ENCODE measurements around the gene RIMKLA. TPM values are rescaled to one million over a fixed set of nuclear protein-coding genes. Genes with fewer than 3 reads are reported as not detected.

Gene RIMKLA
- total RNA-seq, 1 donor from 2014 or later, result 0.10 TPM

DNA sequence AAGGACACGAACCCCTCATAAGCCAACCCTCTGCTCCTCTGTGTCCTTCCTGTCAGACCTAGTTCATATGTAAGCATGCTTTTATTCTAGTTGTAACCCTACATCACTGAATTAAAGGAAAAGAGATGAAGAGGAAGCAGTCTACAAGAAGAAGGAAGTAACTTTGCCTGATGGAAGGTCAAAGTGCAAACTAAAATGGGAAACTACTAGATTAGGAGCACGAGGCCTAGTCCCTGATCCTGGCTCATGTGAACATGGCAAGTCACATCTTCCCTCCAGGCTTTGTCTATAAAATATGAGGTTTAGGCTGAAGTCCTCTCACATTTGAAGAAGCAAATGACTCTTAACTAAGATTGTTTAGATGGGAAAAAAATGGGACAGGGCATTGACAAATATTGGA, 62.1 kb downstream of the RIMKLA start:
- no peaks in the 10 kb centered on the region for H3K9me3 Mint-ChIP-seq (ENCODE audit: unreplicated experiment)
- TF ChIP-seq, protein P1, sequence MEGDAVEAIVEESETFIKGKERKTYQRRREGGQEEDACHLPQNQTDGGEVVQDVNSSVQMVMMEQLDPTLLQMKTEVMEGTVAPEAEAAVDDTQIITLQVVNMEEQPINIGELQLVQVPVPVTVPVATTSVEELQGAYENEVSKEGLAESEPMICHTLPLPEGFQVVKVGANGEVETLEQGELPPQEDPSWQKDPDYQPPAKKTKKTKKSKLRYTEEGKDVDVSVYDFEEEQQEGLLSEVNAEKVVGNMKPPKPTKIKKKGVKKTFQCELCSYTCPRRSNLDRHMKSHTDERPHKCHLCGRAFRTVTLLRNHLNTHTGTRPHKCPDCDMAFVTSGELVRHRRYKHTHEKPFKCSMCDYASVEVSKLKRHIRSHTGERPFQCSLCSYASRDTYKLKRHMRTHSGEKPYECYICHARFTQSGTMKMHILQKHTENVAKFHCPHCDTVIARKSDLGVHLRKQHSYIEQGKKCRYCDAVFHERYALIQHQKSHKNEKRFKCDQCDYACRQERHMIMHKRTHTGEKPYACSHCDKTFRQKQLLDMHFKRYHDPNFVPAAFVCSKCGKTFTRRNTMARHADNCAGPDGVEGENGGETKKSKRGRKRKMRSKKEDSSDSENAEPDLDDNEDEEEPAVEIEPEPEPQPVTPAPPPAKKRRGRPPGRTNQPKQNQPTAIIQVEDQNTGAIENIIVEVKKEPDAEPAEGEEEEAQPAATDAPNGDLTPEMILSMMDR (IDR thresholded peaks at IDR 0.05; ENCODE audit: unreplicated experiment), result no peak
- no peaks in the 10 kb centered on the region for H3K4me1 Mint-ChIP-seq (ENCODE audit: unreplicated experiment)
- no peak for DNase-seq (ENCODE audit: low spot score)
- H3K27ac Mint-ChIP-seq (ENCODE audit: unreplicated experiment), result no peak overlapping the region
- no peaks in the 10 kb centered on the region for H3K36me3 Mint-ChIP-seq (ENCODE audit: low read depth, unreplicated experiment)
- peaks cover 2% of the 10 kb centered on the region for H3K27me3 Mint-ChIP-seq (ENCODE audit: unreplicated experiment)
- no peak overlapping the region for H3K4me3 Mint-ChIP-seq (ENCODE audit: unreplicated experiment)

DNA sequence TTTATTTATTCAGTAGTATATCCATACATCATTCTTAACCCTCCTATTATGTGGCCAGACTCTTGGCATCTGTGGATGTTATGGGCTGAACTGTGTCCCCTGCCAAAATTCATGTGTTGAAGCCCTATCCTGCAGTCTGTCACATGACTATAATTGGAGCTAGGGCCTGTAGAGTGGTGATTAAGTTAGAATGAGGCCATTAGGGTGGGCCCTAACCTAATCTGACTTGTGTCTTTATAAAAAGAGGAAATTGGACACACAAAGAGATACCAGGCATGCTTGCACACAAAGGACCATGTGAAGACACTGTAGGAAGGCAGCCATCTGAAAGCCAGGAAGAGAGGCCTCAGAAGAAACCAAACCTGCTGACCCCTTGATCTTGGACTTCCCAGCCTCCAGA, 68.7 kb downstream of the RIMKLA start:
- peaks cover 3% of the 10 kb centered on the region for H3K27me3 Mint-ChIP-seq (ENCODE audit: unreplicated experiment)
- TF ChIP-seq, protein P1 (IDR thresholded peaks at IDR 0.05; ENCODE audit: unreplicated experiment), result no peak
- no peaks in the 10 kb centered on the region for H3K4me1 Mint-ChIP-seq (ENCODE audit: unreplicated experiment)
- H3K4me3 Mint-ChIP-seq (ENCODE audit: unreplicated experiment), result no peak overlapping the region
- H3K27ac Mint-ChIP-seq (ENCODE audit: unreplicated experiment), result no peak overlapping the region
- H3K36me3 Mint-ChIP-seq (ENCODE audit: low read depth, unreplicated experiment), result no peaks in the 10 kb centered on the region
- no peak for DNase-seq (ENCODE audit: low spot score)
- H3K9me3 Mint-ChIP-seq (ENCODE audit: unreplicated experiment), result no peaks in the 10 kb centered on the region

DNA sequence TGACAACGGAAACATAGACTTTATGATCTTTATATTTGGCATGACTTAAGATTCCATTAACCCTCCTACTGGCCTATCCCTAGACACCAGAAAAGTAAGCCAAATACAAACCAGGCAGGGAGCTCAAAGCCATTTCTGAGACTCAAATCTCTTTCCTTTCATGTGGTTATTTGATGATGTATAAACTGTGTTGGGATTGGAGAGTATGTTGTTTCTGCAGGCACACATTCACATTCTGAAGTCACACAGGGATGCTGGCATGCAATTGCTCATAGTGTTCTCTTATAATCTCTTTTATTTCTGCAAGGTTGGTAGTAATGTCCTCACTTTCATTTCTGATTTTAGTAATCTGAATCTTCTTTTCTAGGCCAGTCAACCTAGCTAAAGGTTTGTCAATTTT, 69.5 kb downstream of the RIMKLA start:
- TF ChIP-seq, protein P1 (IDR thresholded peaks at IDR 0.05; ENCODE audit: unreplicated experiment), result no peak
- H3K27ac Mint-ChIP-seq (ENCODE audit: unreplicated experiment), result no peak overlapping the region
- H3K9me3 Mint-ChIP-seq (ENCODE audit: unreplicated experiment), result no peaks in the 10 kb centered on the region
- H3K4me3 Mint-ChIP-seq (ENCODE audit: unreplicated experiment), result no peak overlapping the region
- no peak for DNase-seq (ENCODE audit: low spot score)
- no peaks in the 10 kb centered on the region for H3K36me3 Mint-ChIP-seq (ENCODE audit: low read depth, unreplicated experiment)
- H3K27me3 Mint-ChIP-seq (ENCODE audit: unreplicated experiment), result peaks cover 8% of the 10 kb centered on the region
- no peaks in the 10 kb centered on the region for H3K4me1 Mint-ChIP-seq (ENCODE audit: unreplicated experiment)

DNA sequence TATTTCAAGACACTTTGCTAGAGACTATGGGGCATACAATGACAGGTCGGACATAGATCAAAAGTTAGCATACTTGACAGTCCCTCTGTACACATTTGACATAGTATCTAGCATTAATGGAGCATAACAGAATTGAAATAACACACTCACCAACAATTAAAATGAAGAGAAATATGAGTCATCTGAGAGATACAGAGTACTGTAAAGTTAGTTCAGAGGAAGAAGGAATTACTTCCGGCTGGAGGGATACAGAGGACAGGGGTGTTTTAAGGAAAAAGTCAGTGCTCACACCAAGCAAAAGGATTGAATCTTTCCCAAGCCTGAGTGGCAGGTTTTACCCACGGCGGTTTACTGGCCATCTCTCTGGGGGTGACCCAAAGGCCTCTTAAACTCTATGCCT, 72.8 kb downstream of the RIMKLA start:
- no peaks in the 10 kb centered on the region for H3K9me3 Mint-ChIP-seq (ENCODE audit: unreplicated experiment)
- no peak overlapping the region for H3K4me3 Mint-ChIP-seq (ENCODE audit: unreplicated experiment)
- TF ChIP-seq, protein P1 (IDR thresholded peaks at IDR 0.05; ENCODE audit: unreplicated experiment), result no peak
- peaks cover 13% of the 10 kb centered on the region for H3K4me1 Mint-ChIP-seq (ENCODE audit: unreplicated experiment)
- H3K36me3 Mint-ChIP-seq (ENCODE audit: low read depth, unreplicated experiment), result no peaks in the 10 kb centered on the region
- H3K27me3 Mint-ChIP-seq (ENCODE audit: unreplicated experiment), result peaks cover 18% of the 10 kb centered on the region
- no peak for DNase-seq (ENCODE audit: low spot score)
- no peak overlapping the region for H3K27ac Mint-ChIP-seq (ENCODE audit: unreplicated experiment)

DNA sequence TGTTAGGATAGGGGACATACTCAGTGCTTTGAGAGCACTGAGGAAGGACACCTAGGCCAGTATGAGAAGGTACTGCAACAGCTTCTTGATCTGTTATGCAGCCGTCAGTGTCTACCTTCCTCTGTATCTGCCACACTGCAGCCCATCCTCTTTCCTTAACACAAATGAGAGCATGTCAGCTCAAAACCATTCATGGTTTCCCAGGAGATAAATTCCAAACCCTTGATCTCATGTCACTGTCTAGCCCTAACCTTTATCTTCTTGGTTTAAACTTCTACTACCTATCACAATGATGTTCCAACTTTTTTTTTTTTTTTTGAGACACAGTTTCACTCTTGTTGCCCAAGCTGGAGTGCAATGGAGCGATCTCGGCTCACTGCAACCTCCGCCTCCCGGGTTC, 73.8 kb downstream of the RIMKLA start:
- DNase-seq (ENCODE audit: low spot score), result no peak
- H3K4me3 Mint-ChIP-seq (ENCODE audit: unreplicated experiment), result no peak overlapping the region
- H3K27me3 Mint-ChIP-seq (ENCODE audit: unreplicated experiment), result peaks cover 18% of the 10 kb centered on the region
- TF ChIP-seq, protein P1 (IDR thresholded peaks at IDR 0.05; ENCODE audit: unreplicated experiment), result no peak
- H3K9me3 Mint-ChIP-seq (ENCODE audit: unreplicated experiment), result no peaks in the 10 kb centered on the region
- H3K4me1 Mint-ChIP-seq (ENCODE audit: unreplicated experiment), result peaks cover 13% of the 10 kb centered on the region
- no peak overlapping the region for H3K27ac Mint-ChIP-seq (ENCODE audit: unreplicated experiment)
- H3K36me3 Mint-ChIP-seq (ENCODE audit: low read depth, unreplicated experiment), result no peaks in the 10 kb centered on the region

All from endothelial cell (in vitro differentiated cells).